Stimulated activated CD8-positive, alpha-beta memory T cell treated with anti-CD3 and anti-CD28 coated beads, Interleukin-7, amount 100 ng/mL, for 24 hours (primary cell): Measurements from ENCODE around the gene PEBP1.
"Not testable (repeated sequence)": the region's sequence is repeated elsewhere in the genome, so short reads cannot be mapped to it uniquely, and the experiment has no call there.

Experiments
- DNase-seq: peaks from one replicate; pipeline ENCODE4 v3.0.0-alpha.2; 2020; ENCODE audit warnings: low read depth

PEBP1 gene

GRCh38 chr12:118135788-118136558, at the start of gene PEBP1:
PEBP1 (plus strand) TSS chr12:118136124; CDS start chr12:118136210, 86 bp downstream.
- peak; percentile 93 for DNase-seq

- no peak for DNase-seq
These were observed 46.1 kb upstream of the PEBP1 start for GRCh38 chr12:118089782-118090181.

DNA sequence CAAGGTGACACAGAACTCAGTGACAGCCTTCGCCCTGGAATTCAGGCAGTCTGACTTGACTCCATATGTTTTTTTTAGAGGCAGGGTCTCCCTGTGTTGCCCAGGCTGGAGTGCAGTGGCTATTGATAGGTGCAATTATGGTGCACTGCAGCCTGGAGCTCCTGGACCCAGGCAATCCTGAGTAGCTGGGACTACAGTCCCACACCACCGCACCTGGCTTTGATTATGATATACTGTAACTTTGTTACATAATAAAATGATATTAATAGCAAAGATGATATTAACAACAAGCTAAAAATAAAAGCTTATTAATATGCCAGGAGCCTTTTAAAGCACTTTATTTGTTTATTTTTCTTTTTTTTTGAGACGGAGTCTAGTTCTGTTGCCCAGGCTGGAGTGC, 41.9 kb upstream of the PEBP1 start:
- DNase-seq, result no peak

DNA sequence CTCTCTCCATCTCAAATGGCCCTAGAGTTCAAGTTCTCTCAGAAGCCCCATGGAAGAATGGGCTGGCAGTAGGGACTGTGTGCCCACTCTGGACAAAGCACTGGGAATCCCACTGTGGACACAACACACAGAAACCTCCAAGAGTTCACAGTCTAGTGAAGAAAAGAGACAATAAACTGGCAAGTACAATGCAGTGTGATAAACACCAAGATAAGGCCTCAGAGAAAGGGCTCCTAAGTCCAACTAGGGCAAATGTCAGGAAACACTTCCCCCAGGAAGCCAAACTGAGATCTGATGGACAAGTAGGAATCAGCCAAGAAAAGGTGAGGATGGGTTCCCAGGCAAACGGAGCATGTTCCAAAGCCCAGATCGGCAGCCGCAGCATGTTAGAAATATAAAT, 37.5 kb upstream of the PEBP1 start:
- DNase-seq, result no peak

GRCh38 chr12:118098911-118099671, 36.8 kb upstream of the PEBP1 start:
- no peak for DNase-seq

DNA sequence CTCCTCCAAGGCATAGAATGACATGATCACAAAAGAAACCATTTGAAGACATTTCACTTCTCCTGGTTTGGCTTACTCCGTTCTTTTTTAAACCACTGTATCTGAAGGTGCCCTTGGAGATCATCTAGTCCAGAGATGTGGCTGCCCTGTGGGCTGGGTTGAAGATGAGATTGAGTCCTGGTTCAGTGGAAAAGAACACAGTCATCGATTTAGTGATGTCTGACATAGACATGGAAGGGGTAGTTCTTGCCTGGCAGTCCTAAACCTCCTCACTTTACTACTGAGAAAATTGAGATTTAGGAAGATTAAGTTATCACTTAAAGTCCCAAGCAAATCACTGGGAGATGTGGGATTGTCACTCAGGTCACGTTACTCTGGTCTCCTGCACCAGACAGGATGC, 34.9 kb upstream of the PEBP1 start:
- DNase-seq, result no peak

DNA sequence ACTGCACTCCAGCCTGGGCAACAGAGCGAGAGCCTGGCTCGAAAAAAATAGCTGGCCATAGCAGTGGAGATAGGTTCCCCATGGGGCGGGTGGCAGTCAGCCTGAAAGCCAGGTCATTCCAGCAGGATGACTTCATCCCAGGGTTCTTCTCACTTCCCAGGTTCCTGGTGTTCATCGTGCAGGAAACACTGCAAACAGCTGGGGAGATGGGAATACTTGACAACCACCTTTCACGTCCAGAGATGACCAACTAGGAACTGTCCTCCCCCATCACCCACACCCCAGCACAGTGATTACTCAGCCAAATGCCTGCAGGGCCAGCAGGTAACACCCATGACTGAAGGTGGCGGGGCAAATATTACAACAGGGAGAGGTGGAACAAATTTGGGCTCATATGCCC, 33.9 kb upstream of the PEBP1 start:
- no peak for DNase-seq

- DNase-seq, result no peak
These were observed 33.3 kb upstream of the PEBP1 start for GRCh38 chr12:118102609-118103008.

DNA sequence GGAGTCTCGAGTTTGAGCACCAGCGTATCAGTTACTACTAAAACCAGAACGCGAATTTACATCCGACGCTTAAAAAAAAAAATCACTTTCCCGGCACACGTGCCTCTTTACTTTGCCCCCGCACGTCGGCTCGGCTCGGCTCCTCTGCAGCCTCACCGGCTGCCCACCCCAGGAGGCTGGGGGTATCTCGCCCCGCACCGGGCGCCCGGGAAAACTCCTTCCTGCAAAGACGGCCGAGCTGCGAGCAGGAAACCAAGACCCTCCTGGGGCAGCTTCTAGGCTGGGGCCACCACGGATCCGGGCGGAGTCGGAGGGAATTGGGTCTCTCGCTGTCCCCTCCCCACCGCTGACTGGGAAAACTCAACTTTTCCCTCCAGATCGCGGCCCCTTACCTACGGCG, 32.7 kb upstream of the PEBP1 start:
- DNase-seq, result no peak

DNA sequence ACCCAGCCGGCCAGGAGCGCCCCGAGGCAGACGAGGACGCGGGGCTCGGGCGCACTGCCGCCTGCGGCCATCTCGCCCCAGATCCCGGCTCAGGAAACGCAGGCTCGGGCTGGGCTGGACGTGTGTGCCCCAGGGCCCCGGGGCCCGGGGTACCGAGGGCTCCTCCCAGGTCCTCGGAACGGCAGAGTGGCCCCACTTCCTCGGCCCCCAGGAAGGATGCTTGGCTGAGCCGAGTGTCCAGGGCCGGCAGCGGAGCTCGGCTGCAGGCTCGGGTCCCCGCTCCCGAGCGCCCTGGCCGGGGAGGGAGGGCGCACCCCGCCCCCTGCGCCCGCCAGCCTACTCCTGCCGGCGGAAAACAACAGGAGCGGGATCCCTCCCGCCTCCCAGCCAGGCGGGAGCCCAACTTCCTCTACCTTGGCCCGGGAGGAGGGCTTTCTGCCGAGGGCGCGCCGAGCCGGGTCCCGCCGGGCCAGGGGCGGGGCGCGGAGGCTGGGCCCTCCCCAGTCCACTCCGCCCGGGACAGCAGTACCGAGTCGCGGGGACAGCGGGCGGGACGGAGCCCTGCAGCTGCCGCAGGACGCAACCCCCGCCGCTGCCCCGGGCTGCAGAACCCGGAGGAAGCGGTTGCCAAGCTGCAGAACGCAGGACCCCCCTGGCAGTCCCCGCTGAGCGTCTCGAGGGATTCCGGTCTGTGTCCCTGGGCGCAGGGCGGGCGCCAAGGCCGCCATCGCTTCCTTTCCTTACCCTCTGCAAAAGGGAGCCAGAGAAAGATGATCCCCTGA, 32.1 kb upstream of the PEBP1 start, which contains the start of gene VSIG10:
TSS of gene VSIG10 (minus strand) at position 411 of the 782 bp plus-strand sequence. CDS start at position 71, 340 bp downstream.
- DNase-seq, result no peak

- DNase-seq, result no peak
These were observed 28.9 kb upstream of the PEBP1 start for GRCh38 chr12:118107011-118107410.

DNA sequence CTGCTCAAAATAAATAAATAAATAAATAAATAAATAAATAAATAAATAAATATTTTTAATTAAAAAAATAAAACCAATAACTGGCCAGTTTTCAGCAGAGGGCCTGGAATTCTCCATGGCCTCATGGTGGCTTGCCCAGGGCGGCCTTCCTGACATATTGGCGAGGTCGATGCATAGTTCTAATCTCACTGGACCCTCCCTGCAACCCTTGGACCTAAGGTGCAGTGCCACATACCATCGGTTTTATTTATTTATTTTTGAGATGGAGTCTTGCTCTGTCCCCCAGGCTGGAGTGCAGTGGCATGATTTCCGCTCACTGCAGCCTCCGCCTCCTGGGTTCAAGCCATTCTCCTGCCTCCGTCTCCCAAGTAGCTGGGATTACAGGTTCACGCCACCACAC, 28.2 kb upstream of the PEBP1 start:
- no peak for DNase-seq

DNA sequence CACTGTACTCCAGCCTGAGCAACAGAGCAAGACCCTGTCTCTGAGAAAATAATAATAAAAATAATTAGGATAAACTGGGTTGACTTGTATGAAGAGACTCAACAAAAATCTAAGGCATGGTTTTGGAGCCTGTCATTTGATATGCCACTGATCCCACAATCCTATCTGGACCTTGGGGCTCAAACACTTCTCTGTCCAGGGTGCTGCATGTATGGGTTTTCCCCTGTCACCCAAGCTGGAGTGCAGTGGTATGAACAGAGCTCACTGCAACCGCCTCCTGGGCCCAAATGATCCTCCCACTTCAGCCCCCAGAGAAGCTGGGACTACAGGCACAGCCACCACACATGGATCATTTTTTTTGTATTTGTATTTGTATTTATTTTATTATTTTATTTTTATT, 26.8 kb upstream of the PEBP1 start:
- no peak for DNase-seq

DNA sequence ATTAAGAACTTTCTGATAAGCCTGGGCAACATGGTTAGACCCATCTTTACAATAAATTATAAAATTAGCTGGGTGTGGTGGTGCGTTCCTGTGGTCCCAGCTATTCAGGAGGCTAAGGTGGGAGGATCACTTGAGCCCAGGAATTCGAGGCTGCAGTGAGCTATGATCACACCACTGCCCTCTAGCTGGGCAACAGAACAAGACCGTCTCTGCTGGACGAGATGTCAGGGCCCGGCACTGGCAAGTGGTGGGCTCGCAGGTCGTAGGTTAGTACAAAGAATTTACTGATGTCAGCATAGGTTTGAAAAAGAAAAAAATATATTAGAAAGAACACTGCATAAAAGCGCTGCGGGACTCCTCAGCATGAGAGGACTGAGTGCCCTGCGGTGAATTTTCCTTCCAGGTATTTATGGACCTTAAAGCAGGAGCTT, 16.5 kb upstream of the PEBP1 start:
- DNase-seq, result no peak

DNA sequence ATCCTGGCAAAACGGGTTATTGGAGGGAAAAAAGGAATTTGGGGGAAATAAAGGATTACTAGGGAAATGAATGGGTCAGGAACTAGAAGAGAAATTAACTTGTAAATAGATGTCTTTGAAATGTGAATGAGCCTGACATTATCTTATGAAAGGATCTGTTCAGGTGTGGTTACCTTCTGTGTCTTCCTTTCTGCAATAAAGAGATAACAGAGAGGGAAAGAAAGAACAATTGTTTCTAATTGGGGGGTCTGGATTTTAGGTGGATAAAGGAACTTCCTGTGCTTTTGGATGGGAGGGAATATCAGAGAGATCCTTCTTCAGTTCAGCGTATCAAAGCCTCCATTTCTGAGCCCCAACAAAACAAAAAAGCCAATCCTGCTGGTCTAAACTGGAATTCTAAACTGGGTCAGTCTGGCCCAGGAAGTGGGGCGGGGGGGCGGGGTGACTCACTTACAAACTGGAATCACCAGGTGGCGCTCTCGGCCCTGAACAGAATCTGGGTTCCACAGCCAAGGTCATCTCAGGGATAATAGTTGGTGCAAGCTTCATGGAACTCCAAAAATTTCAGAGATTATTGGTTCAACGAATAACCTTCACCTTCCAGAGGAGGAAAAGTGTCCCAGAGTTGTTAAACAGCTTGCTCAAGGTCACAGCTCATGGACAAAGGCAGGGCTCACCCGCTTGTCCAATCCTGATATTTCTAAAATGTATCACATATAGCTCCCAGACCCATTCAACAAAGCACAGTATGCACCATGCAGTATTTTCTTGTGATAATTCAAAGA, 15.2 kb upstream of the PEBP1 start:
- peak; percentile 49 for DNase-seq

DNA sequence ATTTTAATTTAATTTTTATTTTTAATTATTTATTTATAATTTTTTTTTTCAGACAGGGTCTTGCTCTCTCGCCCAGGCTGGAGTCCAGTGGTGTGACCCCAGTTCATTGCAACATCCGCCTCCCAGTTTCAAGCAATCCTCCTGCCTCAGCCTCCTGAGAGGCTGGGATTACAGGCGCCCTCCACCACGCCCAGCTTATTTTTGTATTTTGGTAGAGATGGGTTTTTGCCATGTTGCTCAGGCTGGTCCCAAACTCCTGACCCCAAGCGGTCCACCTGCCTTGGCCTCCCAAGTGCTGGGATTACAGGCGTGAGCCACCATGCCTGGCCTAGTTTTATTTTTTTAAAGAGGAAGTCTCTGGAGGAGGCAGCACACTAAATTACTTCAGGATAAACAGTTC, 13.7 kb upstream of the PEBP1 start:
- DNase-seq, result no peak

GRCh38 chr12:118124333-118124874, 11.5 kb upstream of the PEBP1 start:
- no peak for DNase-seq

GRCh38 chr12:118125743-118126118, 10.2 kb upstream of the PEBP1 start:
- DNase-seq, result no peak

DNA sequence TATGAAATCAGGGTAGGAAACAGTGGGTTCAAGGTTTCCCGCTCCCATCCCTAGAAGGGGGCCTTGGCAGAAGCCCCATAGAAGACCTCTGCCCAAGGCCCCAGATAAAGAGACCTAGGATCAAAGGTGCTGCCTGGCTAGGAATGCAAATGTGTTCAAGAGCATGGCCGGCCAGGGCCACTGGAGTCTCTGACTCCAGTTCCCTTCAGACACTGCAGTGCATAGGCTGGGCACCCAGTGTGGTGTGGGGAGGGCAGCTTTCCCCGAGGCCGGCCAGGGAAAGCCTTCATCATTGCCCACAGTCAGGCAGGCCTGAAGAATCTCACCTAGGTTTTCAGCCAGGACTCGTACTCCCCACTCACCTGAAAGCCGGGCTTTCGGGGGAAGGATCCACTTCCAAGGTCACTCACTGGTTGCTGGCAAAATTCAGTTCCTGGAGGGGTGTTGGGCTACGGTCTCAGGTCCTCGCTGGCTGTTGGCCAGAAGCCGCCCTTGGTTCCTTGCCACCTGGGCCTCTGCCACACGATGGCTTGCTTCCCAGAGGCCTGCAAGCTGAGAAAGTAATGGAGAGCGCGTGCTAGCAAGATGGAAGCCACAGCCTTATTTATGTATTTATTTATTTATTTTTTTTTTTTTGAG, 9.7 kb upstream of the PEBP1 start:
- no peak for DNase-seq

GRCh38 chr12:118127867-118128266, 8.1 kb upstream of the PEBP1 start:
- no peak for DNase-seq

GRCh38 chr12:118129436-118129835, 6.5 kb upstream of the PEBP1 start:
- not testable (repeated sequence) for DNase-seq
